Dedifferentiated amniotic fluid mesenchymal stem cell (primary cell): ENCODE data around the gene HGS.
A peak's percentile ranks its signal among the peaks of the same experiment; 100 is the strongest.
"Not testable (repeated sequence)": the region's sequence is repeated elsewhere in the genome, so short reads cannot be mapped to it uniquely, and the experiment has no call there.

Experiments used
- DNase-seq: peaks from one replicate; pipeline ENCODE4 v3.0.0-alpha.2; 2016; ENCODE audit errors: extremely low spot score

HGS gene

GRCh38 chr17:81719410-81720266 lies 35.8 kb downstream of the HGS start:
- DNase-seq: no peak

DNA sequence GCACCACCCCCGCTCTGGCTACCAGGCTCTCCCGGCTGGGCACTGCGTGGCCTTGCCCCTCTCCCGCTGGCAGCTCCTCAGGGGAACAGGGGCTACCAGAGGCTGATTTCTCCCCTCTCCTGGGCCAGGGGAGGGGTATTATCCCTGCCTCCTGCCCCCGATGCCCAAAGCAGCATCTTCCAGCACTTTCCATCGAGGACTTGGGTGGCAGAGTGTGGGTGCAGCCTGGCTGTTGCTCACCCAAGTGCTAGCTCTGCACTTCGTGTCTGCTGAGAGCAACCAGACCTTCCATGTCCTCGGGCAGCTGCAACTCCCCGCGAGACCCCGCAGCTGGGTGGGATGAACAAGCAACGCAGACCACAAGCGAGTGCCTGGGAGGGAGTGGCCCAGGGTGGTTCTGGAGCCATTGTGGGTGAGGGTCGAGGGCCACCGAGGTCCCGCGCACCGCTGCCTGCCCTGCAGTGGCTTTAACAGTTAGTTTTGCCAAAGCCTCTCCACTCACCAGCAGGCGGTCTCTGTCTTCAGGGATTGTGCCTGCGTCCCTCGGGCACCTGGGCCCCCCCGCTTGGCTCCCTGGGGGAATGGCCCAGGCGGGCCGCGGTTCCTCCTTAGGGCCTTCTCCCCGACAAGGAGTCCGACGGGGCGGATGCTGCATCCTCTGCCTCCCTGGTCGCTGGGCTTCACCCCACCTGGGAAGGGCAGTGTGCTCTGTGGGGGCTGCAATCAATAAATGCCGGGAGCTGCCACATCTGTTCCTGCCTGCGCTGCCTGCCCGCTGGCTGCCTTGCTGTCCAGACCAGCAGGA lies 36.7 kb downstream of the HGS start:
- no peak for DNase-seq

- no peak for DNase-seq
Observed at GRCh38 chr17:81722184-81723120, 38.6 kb downstream of the HGS start.

- no peak for DNase-seq
Observed at GRCh38 chr17:81723651-81724209, 39.9 kb downstream of the HGS start.

GRCh38 chr17:81725439-81725838 lies 41.6 kb downstream of the HGS start:
- no peak for DNase-seq

- DNase-seq: no peak
Observed at GRCh38 chr17:81726004-81726403, 42.2 kb downstream of the HGS start.

GRCh38 chr17:81727324-81728031 lies 43.7 kb downstream of the HGS start:
- no peak for DNase-seq

- peak; percentile 68 for DNase-seq
Observed at GRCh38 chr17:81733507-81734404, 49.9 kb downstream of the HGS start.

- DNase-seq: no peak
Observed at GRCh38 chr17:81734405-81735263, 50.8 kb downstream of the HGS start.

DNA sequence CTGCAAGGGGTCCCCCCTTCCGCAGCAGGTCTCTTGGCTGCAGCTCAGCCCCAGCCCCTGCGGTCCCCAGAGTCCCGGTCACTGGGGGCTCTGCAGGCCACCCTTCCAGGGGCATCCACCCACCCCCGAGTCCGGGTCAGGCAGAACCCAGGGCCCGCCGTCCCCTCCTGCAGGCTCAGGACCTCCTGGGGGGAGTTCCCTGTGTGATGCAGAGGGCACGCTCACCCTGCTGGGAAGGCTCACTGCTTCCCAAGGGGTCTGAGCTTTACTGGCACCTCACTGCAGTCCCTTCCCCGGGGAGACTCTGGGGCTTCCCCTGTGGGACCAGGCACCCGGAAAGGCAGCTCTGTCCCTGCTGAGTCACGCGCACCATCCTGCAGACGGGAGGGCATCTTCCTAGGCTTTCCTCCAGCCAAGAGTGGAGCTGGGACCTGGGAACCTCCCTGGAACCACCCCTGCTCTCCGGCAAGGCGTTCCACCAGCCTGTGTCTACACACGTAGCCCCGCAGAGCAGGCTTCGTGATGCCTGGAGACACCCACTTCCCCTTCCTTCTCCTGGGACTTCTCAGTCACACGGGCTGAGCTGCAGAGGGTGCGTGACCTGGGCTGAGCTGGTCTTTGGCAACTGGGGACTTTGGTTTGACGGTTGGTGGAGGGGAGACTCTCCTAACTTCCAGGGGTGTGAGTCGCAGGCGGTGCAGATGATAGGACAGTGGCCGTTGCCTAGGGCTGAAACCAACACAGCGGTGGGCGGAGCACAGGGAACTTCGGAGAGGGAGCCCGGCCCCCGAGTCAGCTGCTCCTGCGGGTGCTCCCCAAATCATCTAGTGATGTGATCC lies 51.7 kb downstream of the HGS start:
- no peak for DNase-seq

- no peak for DNase-seq
Observed at GRCh38 chr17:81737947-81738800, 54.4 kb downstream of the HGS start.

DNA sequence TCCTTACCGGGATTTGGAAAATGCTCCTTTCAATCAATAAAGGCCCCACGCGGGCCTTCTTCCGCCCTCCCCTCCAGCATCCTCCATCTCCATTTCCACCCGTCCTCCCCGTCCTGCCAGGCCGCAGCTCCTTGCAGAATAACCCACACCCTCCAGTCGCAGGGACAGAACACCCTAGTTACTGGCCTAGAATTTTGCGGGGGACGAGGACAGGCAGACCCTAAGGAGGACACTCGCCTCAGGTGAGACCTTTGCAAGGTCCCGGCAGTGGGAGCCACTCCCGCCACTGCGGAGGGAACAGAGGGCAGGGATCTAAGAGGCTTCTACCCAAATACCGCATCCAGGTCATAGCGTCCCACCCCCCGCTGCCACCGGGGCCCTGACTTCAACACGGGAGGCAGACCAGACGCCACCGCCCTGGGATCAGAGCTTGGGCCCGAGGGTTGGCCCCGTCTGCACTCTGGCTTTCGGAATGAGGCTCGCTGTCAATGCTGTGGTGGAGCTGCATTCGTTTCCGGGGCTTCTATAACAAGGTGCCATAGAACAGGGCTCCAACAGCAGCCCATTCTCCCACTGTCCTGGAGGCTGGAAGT lies 55.1 kb downstream of the HGS start:
- DNase-seq: no peak

DNA sequence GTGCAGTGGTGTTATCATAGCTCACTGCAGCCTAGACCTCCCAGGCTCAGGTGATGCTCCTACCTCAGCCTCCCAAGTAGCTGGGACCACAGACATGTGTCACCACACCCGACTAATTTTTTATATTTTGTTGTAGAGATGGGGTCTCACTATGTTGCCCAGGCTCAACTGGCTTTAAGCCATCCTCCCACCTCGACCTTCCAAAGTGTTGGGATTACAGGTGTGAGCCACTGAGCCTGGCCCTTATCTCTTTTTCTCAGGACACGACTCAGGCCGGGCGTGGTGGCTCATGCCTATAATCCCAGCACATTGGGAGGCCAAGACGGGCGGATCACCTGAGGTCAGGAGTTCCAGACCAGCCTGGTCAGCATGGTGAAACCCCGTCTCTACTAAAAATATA lies 55.8 kb downstream of the HGS start:
- not testable (repeated sequence) for DNase-seq

DNA sequence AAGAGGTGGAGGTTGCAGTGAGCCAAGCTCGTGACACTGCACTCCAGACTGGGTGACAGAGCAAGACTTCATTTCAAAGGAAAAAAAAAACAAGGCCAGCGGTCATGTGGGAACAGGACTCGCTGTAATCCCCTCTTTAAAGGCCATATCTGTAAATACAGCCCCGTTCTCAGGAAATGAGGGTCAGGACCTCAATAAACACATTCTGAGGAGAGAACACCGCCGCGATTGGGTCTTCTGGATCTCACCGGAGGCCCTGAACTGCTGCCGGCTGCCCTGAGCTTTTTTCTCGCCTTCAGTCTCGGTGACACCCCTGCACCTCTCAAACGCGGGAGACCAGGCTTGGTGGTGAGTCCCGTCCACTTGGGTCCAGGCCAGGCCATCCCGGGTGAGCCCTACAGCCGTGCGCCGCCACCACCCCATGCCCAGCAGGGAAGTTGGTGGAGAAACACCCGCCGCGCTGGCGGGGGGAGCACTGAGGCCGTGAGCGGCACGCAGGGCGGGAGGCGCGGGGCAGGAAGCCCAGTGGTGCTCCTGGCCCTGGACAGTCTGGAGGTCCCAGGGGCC lies 56.7 kb downstream of the HGS start:
- DNase-seq: no peak

DNA sequence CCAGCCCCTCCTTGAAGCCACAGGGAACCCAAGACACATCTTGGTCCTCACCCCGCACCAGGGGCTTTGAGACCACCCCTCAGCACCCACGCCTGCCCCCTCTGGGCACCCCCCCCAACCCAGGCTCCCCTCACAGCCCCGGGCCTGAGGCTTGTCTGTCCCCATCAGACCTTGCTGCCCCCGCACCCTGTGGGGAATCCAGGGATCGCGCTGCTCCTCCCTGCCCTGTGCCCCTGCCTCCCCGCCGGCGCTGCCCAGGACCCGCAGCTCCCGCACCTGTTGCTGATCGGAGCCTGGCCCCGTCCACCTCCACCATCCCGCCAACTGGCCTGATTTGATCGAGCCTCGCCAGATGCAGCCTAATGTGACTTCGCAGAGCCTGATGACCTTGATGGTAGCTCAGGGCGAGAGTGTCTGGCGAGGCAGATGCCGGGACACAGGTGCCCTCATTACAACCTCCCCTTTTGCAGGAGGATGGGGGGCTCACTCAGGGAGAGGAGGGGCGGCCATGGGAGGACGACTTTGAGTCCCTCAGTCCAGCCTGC lies 57.3 kb downstream of the HGS start:
- no peak for DNase-seq
